Measurements from ENCODE around the gene EGFR.

- no peak for TF ChIP-seq MAX (IDR thresholded peaks at IDR 0.05; ENCODE audit: low read depth)
- TF ChIP-seq CTCF (IDR thresholded peaks at IDR 0.05) = no peak
- no peak for TF ChIP-seq TEAD4 (IDR thresholded peaks at IDR 0.05; ENCODE audit: borderline replicate concordance, insufficient read depth)
- no peak for TF ChIP-seq YY1 (IDR thresholded peaks at IDR 0.05; ENCODE audit: low read depth)
- no peak for TF ChIP-seq SIN3A (IDR thresholded peaks at IDR 0.05; ENCODE audit: borderline replicate concordance, low read depth, low read length)
- TF ChIP-seq POLR2AphosphoS5 (IDR thresholded peaks at IDR 0.05; ENCODE audit: low read depth, low read length) = no peak
- no peak for TF ChIP-seq JUND (IDR thresholded peaks at IDR 0.05)
- no peak for TF ChIP-seq EP300 (IDR thresholded peaks at IDR 0.05; ENCODE audit: borderline replicate concordance in 1 of 2, low read depth in 1 of 2, low read length in 1 of 2)
- TF ChIP-seq MXI1 (IDR thresholded peaks at IDR 0.05; ENCODE audit: low read depth, low read length) = no peak
- no peak for TF ChIP-seq USF1 (IDR thresholded peaks at IDR 0.05; ENCODE audit: borderline replicate concordance, low read depth)
Measured at GRCh38 chr7:55030314-55030713, 11.5 kb downstream of the EGFR start.

Measured in SK-N-SH (cell line).